ENCODE results near the gene S1PR1. TPM values are rescaled to one million over a fixed set of nuclear protein-coding genes. Genes with fewer than 3 reads are reported as not detected.

S1PR1 gene
- total RNA-seq, 1 experiment from 2014 or later = 0.24 TPM

DNA sequence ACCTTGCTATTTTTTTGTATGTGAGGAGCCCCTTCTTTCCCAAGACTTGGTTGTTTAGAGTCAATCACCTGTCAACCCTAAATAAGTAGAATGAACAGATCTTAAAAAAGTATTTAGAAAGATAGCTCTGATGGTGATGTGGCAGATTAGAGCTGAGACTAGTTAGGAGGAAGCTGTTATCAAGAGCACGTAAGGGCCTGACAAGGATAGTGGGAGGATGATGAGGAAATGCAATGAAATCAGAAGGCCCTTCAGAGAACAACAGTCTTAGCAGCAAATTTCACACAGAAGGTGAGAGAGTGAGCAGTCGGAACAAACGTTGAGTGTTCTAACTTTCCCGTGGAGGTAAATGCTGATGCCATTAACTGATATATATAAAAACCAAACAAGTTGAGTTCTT is 15.9 kb upstream of the S1PR1 start:
- H3K4me3 Mint-ChIP-seq = no peak overlapping the region
- no peak overlapping the region for H4K91ac ChIP-seq (ENCODE audit: insufficient read length, low read depth, low read length)
- no peak overlapping the region for H2BK15ac ChIP-seq (ENCODE audit: low read depth, low read length)
- H4K8ac ChIP-seq (replicated peaks; ENCODE audit: insufficient read length, low read depth, low read length) = no peak overlapping the region
- H3K27ac ChIP-seq (ENCODE audit: insufficient read length, low read depth, low read length) = no peak overlapping the region
- H3K56ac ChIP-seq (ENCODE audit: insufficient read length, low read depth, low read length) = no peak overlapping the region
- H3K23me2 ChIP-seq (ENCODE audit: insufficient read length, low read depth, low read length, poor library complexity, severe bottlenecking) = no peaks in the 10 kb centered on the region
- H2BK5ac ChIP-seq (ENCODE audit: insufficient read length, low read length) = no peak overlapping the region
- no peaks in the 10 kb centered on the region for H3K79me1 ChIP-seq (ENCODE audit: insufficient read depth, low read depth, low read length, poor library complexity, severe bottlenecking)
- no peak overlapping the region for H2AFZ ChIP-seq (ENCODE audit: low read length)
- no peaks in the 10 kb centered on the region for H3K79me2 ChIP-seq (ENCODE audit: insufficient read depth, low read length)
- H3K36me3 Mint-ChIP-seq (ENCODE audit: insufficient read depth in 1 of 3, low read depth in 3 of 3) = no peaks in the 10 kb centered on the region
- H4K20me1 ChIP-seq (ENCODE audit: control insufficient read depth, insufficient read depth, insufficient read length) = no peaks in the 10 kb centered on the region
- peaks cover 4 to 5% of the 10 kb centered on the region in 2 experiments for H3K4me1 Mint-ChIP-seq
- H2AK5ac ChIP-seq (ENCODE audit: insufficient read length, low read length) = no peak overlapping the region
- H3K18ac ChIP-seq (ENCODE audit: insufficient read length, low read depth, low read length) = no peak overlapping the region
- DNase-seq = no peak
- no peak overlapping the region for H4K5ac ChIP-seq (ENCODE audit: insufficient read length, low read depth, low read length)
- H3T11ph ChIP-seq (ENCODE audit: low read length) = no peak overlapping the region
- TF ChIP-seq, protein P1, sequence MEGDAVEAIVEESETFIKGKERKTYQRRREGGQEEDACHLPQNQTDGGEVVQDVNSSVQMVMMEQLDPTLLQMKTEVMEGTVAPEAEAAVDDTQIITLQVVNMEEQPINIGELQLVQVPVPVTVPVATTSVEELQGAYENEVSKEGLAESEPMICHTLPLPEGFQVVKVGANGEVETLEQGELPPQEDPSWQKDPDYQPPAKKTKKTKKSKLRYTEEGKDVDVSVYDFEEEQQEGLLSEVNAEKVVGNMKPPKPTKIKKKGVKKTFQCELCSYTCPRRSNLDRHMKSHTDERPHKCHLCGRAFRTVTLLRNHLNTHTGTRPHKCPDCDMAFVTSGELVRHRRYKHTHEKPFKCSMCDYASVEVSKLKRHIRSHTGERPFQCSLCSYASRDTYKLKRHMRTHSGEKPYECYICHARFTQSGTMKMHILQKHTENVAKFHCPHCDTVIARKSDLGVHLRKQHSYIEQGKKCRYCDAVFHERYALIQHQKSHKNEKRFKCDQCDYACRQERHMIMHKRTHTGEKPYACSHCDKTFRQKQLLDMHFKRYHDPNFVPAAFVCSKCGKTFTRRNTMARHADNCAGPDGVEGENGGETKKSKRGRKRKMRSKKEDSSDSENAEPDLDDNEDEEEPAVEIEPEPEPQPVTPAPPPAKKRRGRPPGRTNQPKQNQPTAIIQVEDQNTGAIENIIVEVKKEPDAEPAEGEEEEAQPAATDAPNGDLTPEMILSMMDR (conservative IDR thresholded peaks at IDR 0.05) = no peak
- no peak overlapping the region for H3K27ac Mint-ChIP-seq
- no peaks in the 10 kb centered on the region for H3K4me1 ChIP-seq (ENCODE audit: insufficient read depth, low read length)
- H3K4me2 ChIP-seq (ENCODE audit: insufficient read depth, insufficient read length, low read length) = no peak overlapping the region
- H3K27me3 Mint-ChIP-seq (ENCODE audit: low read depth) = no peaks in the 10 kb centered on the region; the same call in 1 of the 2 replicates
- no peak overlapping the region for H2BK120ac ChIP-seq (ENCODE audit: low read depth, low read length, poor library complexity, severe bottlenecking)
- H3K9me3 Mint-ChIP-seq = no peaks in the 10 kb centered on the region; a peak in 2 of 5 replicates
- no peak overlapping the region for H2BK20ac ChIP-seq (ENCODE audit: low read depth, low read length, poor library complexity, severe bottlenecking)
- H3K9me3 ChIP-seq (ENCODE audit: control insufficient read depth, low read depth, low read length) = no peaks in the 10 kb centered on the region
- H3K14ac ChIP-seq (ENCODE audit: insufficient read depth, low read length) = no peak overlapping the region
- H3K4ac ChIP-seq (ENCODE audit: low read depth, low read length) = no peak overlapping the region
- no peak overlapping the region for H3K9ac ChIP-seq (ENCODE audit: extremely low read depth, insufficient read length, low read length)
- H3K23ac ChIP-seq (ENCODE audit: insufficient read length, low read depth, low read length) = no peak overlapping the region
- H2BK12ac ChIP-seq (ENCODE audit: insufficient read length, low read depth, low read length) = no peak overlapping the region
- no CpG with 5 or more reads among the region's 4 CpGs for WGBS (ENCODE audit: extremely low coverage, insufficient read length, low lambda C conversion rate)
- no peaks in the 10 kb centered on the region for H3K27me3 ChIP-seq (ENCODE audit: insufficient read depth, low read length)

Measured in H9 (cell line).